Fibroblast of lung (primary cell): ENCODE results near the gene ALG2. TPM values are rescaled to one million over a fixed set of nuclear protein-coding genes. Genes with fewer than 3 reads are reported as not detected.

Experiments used
- DNase-seq, 2 donors: peaks; one replicate each; pipeline versions ENCODE4 v3.0.0 to v3.0.0-alpha.2; 2010; ENCODE audit warnings: low read depth in 2 of 2
- H2AFZ ChIP-seq: 2 replicates; pipeline ENCODE4 v1.5.1; 2012; ENCODE audit warnings: low read length, control low read depth, inconsistent platforms
- H3K27ac ChIP-seq: 2 replicates; pipeline ENCODE4 v1.5.1; 2011; ENCODE audit warnings: low read length, control low read depth; ENCODE audit not compliant: insufficient read depth
- H3K27me3 ChIP-seq: 2 replicates; pipeline ENCODE4 v1.5.1; 2011; ENCODE audit warnings: mild to moderate bottlenecking, low read length; ENCODE audit not compliant: control insufficient read depth, insufficient read depth
- H3K36me3 ChIP-seq: 2 replicates; pipeline ENCODE4 v1.5.1; 2011; ENCODE audit warnings: low read length; ENCODE audit not compliant: control insufficient read depth, insufficient read depth
- H3K4me1 ChIP-seq: 2 replicates; pipeline ENCODE4 v1.5.1; 2011; ENCODE audit warnings: low read length; ENCODE audit not compliant: control insufficient read depth, insufficient read depth; ENCODE audit errors: extremely low read depth
- H3K4me2 ChIP-seq: 2 replicates; pipeline ENCODE4 v1.5.1; 2011; ENCODE audit warnings: low read length, control low read depth; ENCODE audit not compliant: insufficient read depth; ENCODE audit errors: extremely low read depth
- H3K4me3 ChIP-seq, 4 experiments: fragments of 200-600 bp in 1 of 4; sonication (generic) in 1 of 4; replicated peaks in 1 of 4; 2 replicates each; pipeline ENCODE4 v1.5.1; 2011 to 2016; ENCODE audit warnings: low read length in 4 of 4, low read depth in 3 of 4, mild to moderate bottlenecking in 3 of 4, control low read depth in 2 of 4, inconsistent platforms in 1 of 4, mixed read lengths in 1 of 4; ENCODE audit not compliant: insufficient read depth in 1 of 4; ENCODE audit errors: control extremely low read depth in 1 of 4
- H3K79me2 ChIP-seq: 2 replicates; pipeline ENCODE4 v1.5.1; 2012; ENCODE audit warnings: mild to moderate bottlenecking, low read length, inconsistent platforms; ENCODE audit not compliant: control insufficient read depth, insufficient read depth
- H3K9ac ChIP-seq: 2 replicates; pipeline ENCODE4 v1.5.1; 2011; ENCODE audit warnings: mild to moderate bottlenecking, low read length, control low read depth; ENCODE audit not compliant: insufficient read depth
- H3K9me3 ChIP-seq: 2 replicates; pipeline ENCODE4 v1.5.1; 2012; ENCODE audit warnings: low read depth, low read length; ENCODE audit not compliant: control insufficient read depth, insufficient read depth
- H4K20me1 ChIP-seq: 2 replicates; pipeline ENCODE4 v1.5.1; 2011; ENCODE audit warnings: low read length; ENCODE audit not compliant: control insufficient read depth, insufficient read depth; ENCODE audit errors: extremely low read depth
- CTCF ChIP-seq, 2 donors: IDR thresholded peaks in 1 of 2; conservative IDR thresholded peaks in 1 of 2; 1 replicate in 1 of 2; 2 replicates in 1 of 2; pipeline ENCODE4 v1.5.1; 2011 to 2012; ENCODE audit warnings: low read length in 2 of 2, control low read depth in 1 of 2, inconsistent platforms in 1 of 2, low read depth in 1 of 2, mild to moderate bottlenecking in 1 of 2
- EZH2 ChIP-seq: IDR thresholded peaks from 2 replicates; pipeline ENCODE4 v1.5.1; 2012; ENCODE audit warnings: low read length, control low read depth, mild to moderate bottlenecking; ENCODE audit errors: missing control alignments
- polyA plus RNA-seq, 2 donors: library from polyadenylated mRNA; depleted of rRNA in 1 of 2; stranded (reverse) in 1 of 2; unstranded in 1 of 2; fragments of >200 nt; gene quantifications; 2 replicates each; pipeline ENCODE4 v1.2.1, GENCODE V29; 2011 to 2012; ENCODE audit warnings: missing spikeins in 1 of 2
- total RNA-seq: library from RNA; depleted of rRNA; stranded (reverse); fragments of >200 nt; gene quantifications from 2 replicates; pipeline ENCODE4 v1.2.1, GENCODE V29; 2014

Gene ALG2
- total and polyA plus RNA-seq, 2 donors (not counting 1 experiment from before 2014, with no cell fraction given): 37.8 to 62.2 TPM

GRCh38 chr9:99262949-99263418, 41.2 kb upstream of the ALG2 start:
- DNase-seq: no peak
- Histone ChIP-seq H3K9me3 (no peaks in the 10 kb centered on the region), H4K20me1 (no peaks in the 10 kb centered on the region), H3K27ac (no peak overlapping the region), H3K9ac (no peak overlapping the region), H2AFZ (no peak overlapping the region), H3K4me2 (no peak overlapping the region), H3K27me3 (no peaks in the 10 kb centered on the region), H3K4me1 (peaks cover 12% of the 10 kb centered on the region), H3K4me3 (no peak overlapping the region), H3K36me3 (no peaks in the 10 kb centered on the region), H3K79me2 (no peaks in the 10 kb centered on the region)
- TF ChIP-seq EZH2 (no peak), CTCF (conservative IDR thresholded peaks at IDR 0.05 in 1 of 2, IDR thresholded peaks at IDR 0.05 in 1 of 2; ENCODE audit: low read depth in 1 of 2, low read length in 2 of 2) (no peak)

- no peak overlapping the region for H3K9ac ChIP-seq
- H3K4me3 ChIP-seq: no peak overlapping the region
- H3K79me2 ChIP-seq: no peaks in the 10 kb centered on the region
- H3K36me3 ChIP-seq: no peaks in the 10 kb centered on the region
- H3K27me3 ChIP-seq: no peaks in the 10 kb centered on the region
- no peak for TF ChIP-seq CTCF (conservative IDR thresholded peaks at IDR 0.05 in 1 of 2, IDR thresholded peaks at IDR 0.05 in 1 of 2; ENCODE audit: low read depth in 1 of 2, low read length in 2 of 2)
- no peak for TF ChIP-seq EZH2
- no peak for DNase-seq
- H2AFZ ChIP-seq: no peak overlapping the region
- peaks cover 12% of the 10 kb centered on the region for H3K4me1 ChIP-seq
- no peak overlapping the region for H3K4me2 ChIP-seq
- no peaks in the 10 kb centered on the region for H4K20me1 ChIP-seq
- H3K9me3 ChIP-seq: no peaks in the 10 kb centered on the region
- no peak overlapping the region for H3K27ac ChIP-seq
These were observed 40.2 kb upstream of the ALG2 start for GRCh38 chr9:99261923-99262322.

- no peaks in the 10 kb centered on the region for H4K20me1 ChIP-seq
- no peak for TF ChIP-seq EZH2
- TF ChIP-seq CTCF (conservative IDR thresholded peaks at IDR 0.05 in 1 of 2, IDR thresholded peaks at IDR 0.05 in 1 of 2; ENCODE audit: low read depth in 1 of 2, low read length in 2 of 2): no peak
- no peak overlapping the region for H3K27ac ChIP-seq
- no peaks in the 10 kb centered on the region for H3K27me3 ChIP-seq
- no peaks in the 10 kb centered on the region for H3K79me2 ChIP-seq
- DNase-seq: peak; percentile 30 to 45
- H3K9ac ChIP-seq: no peak overlapping the region
- no peaks in the 10 kb centered on the region for H3K36me3 ChIP-seq
- H3K9me3 ChIP-seq: no peaks in the 10 kb centered on the region
- peaks cover 9% of the 10 kb centered on the region for H3K4me1 ChIP-seq
- H3K4me2 ChIP-seq: peak overlapping the region; percentile 56
- peak overlapping the region; percentile 98 for H2AFZ ChIP-seq
- peak overlapping the region in 2 of 4 experiments; percentile 32 to 38 for H3K4me3 ChIP-seq
These were observed 37.6 kb upstream of the ALG2 start for GRCh38 chr9:99259231-99259918.
